Activated T-cell treated with anti-CD3 and anti-CD28 coated beads, Interleukin-2, amount 50 U/mL, for 4 hours (primary cell): ENCODE results near the gene NUMB. TPM values are rescaled to one million over a fixed set of nuclear protein-coding genes. Genes with fewer than 3 reads are reported as not detected.

Experiments used
- ATAC-seq, 2 donors: fragments of 200-7000 bp; cut with Tn5 transposase; one replicate each; pipeline ENCODE4 v1.10.0; 2021
- DNase-seq: peaks from one replicate; pipeline ENCODE4 v3.0.0-alpha.2; 2020
- H3K27me3 Mint-ChIP-seq: one replicate; pipeline ENCODE4 v1.8.0; 2021; ENCODE audit warnings: low read depth, mixed read lengths
- H3K36me3 Mint-ChIP-seq: one replicate; pipeline ENCODE4 v1.8.0; 2022; ENCODE audit warnings: mixed read lengths; ENCODE audit not compliant: insufficient read depth
- H3K4me1 Mint-ChIP-seq: one replicate; pipeline ENCODE4 v1.8.0; 2021; ENCODE audit warnings: low read depth, mixed read lengths
- H3K4me3 Mint-ChIP-seq: one replicate; pipeline ENCODE4 v1.8.0; 2021; ENCODE audit warnings: mild to moderate bottlenecking, moderate library complexity, mixed read lengths
- H3K9me3 Mint-ChIP-seq: one replicate; pipeline ENCODE4 v1.8.0; 2021; ENCODE audit warnings: mixed read lengths
- total RNA-seq, 3 donors: library from RNA; stranded (reverse); gene quantifications; one replicate each; pipeline ENCODE4 v1.2.1, GENCODE V29; 2021

Gene NUMB
- total RNA-seq, 3 donors from 2014 or later: 32.6 to 42.8 (median 36.5) TPM

DNA sequence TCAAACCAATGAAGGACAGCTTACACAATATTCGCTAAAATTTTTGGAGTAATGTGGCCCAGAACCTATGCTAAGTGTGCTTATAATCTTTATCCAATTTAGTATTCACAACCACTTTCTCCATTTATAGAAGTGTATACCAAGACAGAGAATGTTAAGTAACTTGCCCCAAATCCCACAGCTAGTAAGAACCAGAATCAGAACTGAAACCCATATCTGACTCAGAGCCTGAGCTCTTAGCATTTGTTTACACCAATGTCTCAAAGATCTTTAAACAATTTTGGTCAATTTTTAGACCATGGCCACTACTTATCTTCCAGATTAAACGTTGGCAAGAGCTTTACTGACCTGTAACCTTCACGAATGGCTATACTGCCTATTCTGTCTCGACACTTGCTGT is 168.1 kb downstream of the NUMB start:
- no peaks in the 10 kb centered on the region for H3K9me3 Mint-ChIP-seq
- H3K4me3 Mint-ChIP-seq: no peak overlapping the region
- peaks cover 27% of the 10 kb centered on the region for H3K36me3 Mint-ChIP-seq
- H3K27me3 Mint-ChIP-seq: no peaks in the 10 kb centered on the region
- ATAC-seq: peak; percentile 80 to 82
- no peak for DNase-seq
- peaks cover 24% of the 10 kb centered on the region for H3K4me1 Mint-ChIP-seq

DNA sequence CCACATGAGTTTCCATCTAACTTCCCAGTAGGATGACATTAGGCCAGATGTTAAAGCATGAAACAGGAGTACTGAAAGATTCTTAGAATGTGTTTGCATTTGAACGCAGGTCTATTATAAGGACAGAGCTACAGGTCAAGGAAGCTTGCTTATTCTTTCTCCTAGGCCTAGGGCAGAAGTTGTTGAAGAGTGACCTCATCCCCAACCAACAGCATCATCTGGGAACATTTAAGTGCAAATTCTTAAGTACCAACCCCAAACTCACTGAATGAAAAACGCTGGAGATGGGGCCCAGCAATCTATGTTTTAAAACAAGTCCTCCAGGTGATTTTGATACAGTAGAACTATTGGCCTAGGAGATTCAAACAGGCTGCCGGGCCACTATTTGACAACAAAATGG is 168.6 kb downstream of the NUMB start:
- ATAC-seq (no peak), DNase-seq (no peak)
- no peak overlapping the region for H3K4me3 Mint-ChIP-seq
- no peaks in the 10 kb centered on the region for H3K9me3 Mint-ChIP-seq
- H3K27me3 Mint-ChIP-seq: no peaks in the 10 kb centered on the region
- H3K4me1 Mint-ChIP-seq: peaks cover 24% of the 10 kb centered on the region
- H3K36me3 Mint-ChIP-seq: peaks cover 27% of the 10 kb centered on the region

DNA sequence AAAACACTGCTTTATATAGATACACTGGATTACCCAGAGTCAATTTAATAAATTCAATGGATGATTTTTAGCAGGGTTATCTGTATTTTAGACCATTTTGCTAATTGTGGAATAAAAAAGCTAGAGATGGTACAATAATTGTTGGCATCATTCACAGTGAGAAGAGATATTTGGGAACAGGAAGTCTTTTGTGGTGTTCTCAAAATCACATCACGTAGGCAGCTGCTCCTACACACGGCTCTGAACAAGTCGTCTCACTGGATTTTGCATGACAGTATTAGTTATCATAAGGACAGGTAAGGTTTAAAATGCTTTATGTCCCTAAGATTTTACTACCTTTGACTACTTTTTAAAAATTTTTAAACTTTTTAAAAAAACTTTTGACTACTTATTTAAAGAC is 169.0 kb downstream of the NUMB start:
- H3K4me1 Mint-ChIP-seq: peaks cover 24% of the 10 kb centered on the region
- no peaks in the 10 kb centered on the region for H3K9me3 Mint-ChIP-seq
- DNase-seq (no peak), ATAC-seq (no peak)
- H3K36me3 Mint-ChIP-seq: peaks cover 27% of the 10 kb centered on the region
- no peak overlapping the region for H3K4me3 Mint-ChIP-seq
- no peaks in the 10 kb centered on the region for H3K27me3 Mint-ChIP-seq

DNA sequence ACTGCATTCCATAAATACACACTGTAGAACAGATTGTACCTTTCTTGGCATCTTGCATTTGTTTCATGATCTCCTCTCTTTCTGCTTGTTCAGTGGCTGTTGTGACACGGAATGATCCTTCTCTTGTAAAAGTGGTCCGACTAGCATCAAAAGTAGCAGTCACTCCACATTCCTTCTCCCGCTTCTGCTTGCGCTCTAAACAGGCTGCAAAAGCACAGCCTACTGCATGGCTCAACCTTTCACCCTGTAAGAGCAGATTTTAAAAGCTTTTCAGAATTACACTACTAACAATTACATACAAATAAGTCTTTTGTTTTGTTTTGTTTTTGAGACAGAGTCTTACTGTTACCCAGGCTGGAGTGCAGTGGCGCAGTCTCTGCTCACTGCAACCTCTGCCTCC is 171.3 kb downstream of the NUMB start:
- no peaks in the 10 kb centered on the region for H3K27me3 Mint-ChIP-seq
- H3K36me3 Mint-ChIP-seq: peaks cover 30% of the 10 kb centered on the region
- H3K9me3 Mint-ChIP-seq: no peaks in the 10 kb centered on the region
- ATAC-seq (no peak), DNase-seq (no peak)
- no peak overlapping the region for H3K4me3 Mint-ChIP-seq
- H3K4me1 Mint-ChIP-seq: peaks cover 24% of the 10 kb centered on the region

DNA sequence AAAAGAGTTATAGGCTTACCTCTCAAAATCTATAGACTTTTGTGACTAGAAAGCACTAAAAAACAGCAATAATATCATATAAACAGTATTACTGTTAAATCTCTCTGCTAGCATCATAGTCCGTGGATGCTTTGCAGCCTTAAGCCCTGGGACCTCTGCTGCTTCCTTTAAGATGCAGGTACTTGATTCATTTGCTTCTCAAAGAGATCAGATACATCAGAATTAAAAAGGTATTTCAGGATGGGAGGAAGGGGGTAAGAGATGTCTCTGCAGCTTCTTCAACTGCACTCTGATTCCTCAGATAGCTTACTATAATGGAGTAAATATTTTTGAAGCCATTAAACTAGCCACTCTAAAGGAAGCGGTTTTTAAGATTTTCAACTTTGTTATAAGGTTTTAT is 171.7 kb downstream of the NUMB start:
- no peaks in the 10 kb centered on the region for H3K27me3 Mint-ChIP-seq
- no peak overlapping the region for H3K4me3 Mint-ChIP-seq
- ATAC-seq: no peak
- H3K9me3 Mint-ChIP-seq: no peaks in the 10 kb centered on the region
- DNase-seq: no peak
- H3K36me3 Mint-ChIP-seq: peaks cover 30% of the 10 kb centered on the region
- H3K4me1 Mint-ChIP-seq: peaks cover 20% of the 10 kb centered on the region

DNA sequence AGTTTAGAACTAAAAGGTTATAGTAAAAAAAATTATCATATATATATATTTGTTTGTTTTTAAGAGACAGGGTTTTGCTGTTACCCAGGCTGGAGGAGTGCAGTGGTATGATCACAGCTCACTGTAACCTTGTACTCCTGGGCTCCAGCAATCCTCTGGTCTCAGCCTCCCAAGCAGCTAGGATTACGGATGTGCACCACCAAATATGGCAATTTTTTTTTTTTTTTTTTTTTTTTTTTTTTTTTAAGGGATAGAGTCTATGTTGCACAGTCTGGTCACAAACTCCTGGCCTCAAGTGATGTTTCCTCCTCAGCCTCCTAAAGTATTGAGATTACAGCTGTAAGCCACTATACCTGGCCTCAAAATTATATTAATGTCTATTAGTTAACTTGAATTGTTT is 172.4 kb downstream of the NUMB start:
- no peaks in the 10 kb centered on the region for H3K27me3 Mint-ChIP-seq
- no peak overlapping the region for H3K4me3 Mint-ChIP-seq
- ATAC-seq: no peak
- H3K9me3 Mint-ChIP-seq: no peaks in the 10 kb centered on the region
- H3K4me1 Mint-ChIP-seq: peaks cover 20% of the 10 kb centered on the region
- peaks cover 30% of the 10 kb centered on the region for H3K36me3 Mint-ChIP-seq
- no peak for DNase-seq

DNA sequence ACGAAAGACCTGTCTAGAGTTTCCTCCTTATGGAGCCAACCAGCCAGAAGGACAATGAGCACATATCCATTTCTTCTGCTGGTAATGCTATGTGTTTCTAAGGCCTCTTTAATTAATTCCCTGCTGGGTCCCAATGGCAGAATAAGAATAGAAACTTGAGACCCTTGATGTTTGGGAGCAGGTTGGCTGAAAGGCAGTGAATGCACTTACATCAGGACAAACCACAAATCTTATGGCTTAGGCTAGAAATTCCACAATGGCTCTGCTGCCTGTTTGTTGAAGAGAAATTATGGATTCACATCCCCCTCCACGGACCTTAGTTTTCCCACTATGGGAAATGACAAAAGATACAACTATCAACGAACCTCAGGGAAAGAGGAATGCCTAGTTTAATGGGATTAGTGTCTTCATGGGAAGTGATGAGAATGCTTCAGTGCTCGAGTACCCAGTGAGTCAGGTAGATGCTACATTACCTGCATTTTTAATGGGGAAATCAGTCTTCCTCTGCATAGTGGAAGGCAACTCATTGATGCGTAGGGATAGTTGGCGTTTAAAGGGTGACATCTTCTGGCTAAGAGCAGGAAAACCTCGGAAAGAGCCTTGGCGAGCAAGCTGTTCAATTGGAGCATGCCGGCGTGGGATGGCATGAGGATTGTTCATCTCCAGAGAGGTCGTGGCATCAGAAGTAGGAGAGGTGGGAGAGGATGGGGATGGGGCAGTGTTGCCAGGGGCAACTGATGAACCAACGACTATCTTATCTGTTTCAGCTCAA is 174.6 kb downstream of the NUMB start:
- Mint-ChIP-seq H3K9me3 (no peaks in the 10 kb centered on the region), H3K36me3 (peaks cover 37% of the 10 kb centered on the region), H3K4me1 (peaks cover 2% of the 10 kb centered on the region), H3K27me3 (no peaks in the 10 kb centered on the region), H3K4me3 (no peak overlapping the region)
- no peak for ATAC-seq
- no peak for DNase-seq

DNA sequence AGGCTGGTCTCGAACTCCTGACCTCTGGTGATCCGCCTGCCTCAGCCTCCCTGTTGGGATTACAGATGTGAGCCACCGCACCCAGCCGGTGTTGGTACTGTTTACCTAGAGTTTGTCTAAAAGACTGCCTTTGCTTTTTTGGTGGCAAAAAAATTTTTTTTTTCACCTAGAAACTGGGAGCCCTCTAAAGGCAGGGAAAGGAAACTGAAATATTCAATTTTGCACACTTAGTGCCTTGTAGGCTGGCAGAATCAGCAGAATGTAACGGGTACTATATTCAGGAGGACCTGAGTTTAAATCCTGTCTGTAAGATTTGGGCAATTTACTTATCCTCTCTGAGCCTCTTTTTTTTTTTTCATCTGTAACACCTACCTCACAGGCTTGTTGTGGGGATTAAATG is 177.4 kb downstream of the NUMB start:
- H3K27me3 Mint-ChIP-seq: no peaks in the 10 kb centered on the region
- peaks cover 43% of the 10 kb centered on the region for H3K36me3 Mint-ChIP-seq
- no peak for ATAC-seq
- no peak for DNase-seq
- peaks cover 2% of the 10 kb centered on the region for H3K4me1 Mint-ChIP-seq
- H3K9me3 Mint-ChIP-seq: no peaks in the 10 kb centered on the region
- H3K4me3 Mint-ChIP-seq: no peak overlapping the region

DNA sequence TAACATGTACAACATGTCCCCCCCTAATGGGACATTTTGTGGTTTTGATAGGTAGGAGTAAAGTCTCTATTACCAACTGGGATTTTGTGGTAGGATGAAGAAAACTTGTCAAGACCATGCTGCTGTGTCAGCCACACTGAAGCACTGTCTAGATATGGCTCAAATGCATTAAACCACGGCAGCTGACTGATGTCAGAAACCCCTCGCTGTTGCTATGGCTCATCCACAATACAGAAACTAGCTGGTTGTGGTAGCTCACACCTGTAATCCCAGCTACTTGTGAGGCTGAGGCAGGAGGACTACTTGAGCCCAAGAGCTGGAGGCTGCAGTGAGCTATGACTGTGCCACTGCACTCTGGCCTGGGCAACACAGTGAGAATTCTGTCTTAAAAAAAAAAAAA is 181.0 kb downstream of the NUMB start:
- Mint-ChIP-seq H3K9me3 (no peaks in the 10 kb centered on the region), H3K4me1 (no peaks in the 10 kb centered on the region), H3K36me3 (peaks cover 35% of the 10 kb centered on the region), H3K27me3 (no peaks in the 10 kb centered on the region), H3K4me3 (no peak overlapping the region)
- DNase-seq (no peak), ATAC-seq (no peak)

DNA sequence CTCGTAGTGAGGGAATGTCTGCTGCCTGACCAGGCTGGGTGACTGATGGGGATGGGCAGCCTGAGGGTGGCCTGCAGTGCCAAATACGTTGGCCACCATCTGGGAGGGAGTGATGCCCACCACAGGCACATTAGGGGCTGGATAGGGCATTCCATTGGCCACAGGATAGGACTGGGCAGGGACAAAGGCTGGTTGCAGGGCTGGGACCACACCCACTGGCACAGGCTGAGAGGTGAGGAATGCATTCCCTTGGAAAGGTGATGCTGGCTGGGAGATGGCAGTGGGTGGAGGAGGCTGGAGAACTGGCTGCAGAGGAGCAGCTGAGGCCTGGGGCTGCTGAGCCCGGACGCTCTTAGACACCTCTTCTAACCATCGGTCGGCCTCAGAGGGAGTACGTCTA is 181.5 kb downstream of the NUMB start:
- ATAC-seq (no peak), DNase-seq (no peak)
- Mint-ChIP-seq H3K36me3 (peaks cover 31% of the 10 kb centered on the region), H3K4me1 (no peaks in the 10 kb centered on the region), H3K4me3 (no peak overlapping the region), H3K27me3 (no peaks in the 10 kb centered on the region), H3K9me3 (no peaks in the 10 kb centered on the region)

DNA sequence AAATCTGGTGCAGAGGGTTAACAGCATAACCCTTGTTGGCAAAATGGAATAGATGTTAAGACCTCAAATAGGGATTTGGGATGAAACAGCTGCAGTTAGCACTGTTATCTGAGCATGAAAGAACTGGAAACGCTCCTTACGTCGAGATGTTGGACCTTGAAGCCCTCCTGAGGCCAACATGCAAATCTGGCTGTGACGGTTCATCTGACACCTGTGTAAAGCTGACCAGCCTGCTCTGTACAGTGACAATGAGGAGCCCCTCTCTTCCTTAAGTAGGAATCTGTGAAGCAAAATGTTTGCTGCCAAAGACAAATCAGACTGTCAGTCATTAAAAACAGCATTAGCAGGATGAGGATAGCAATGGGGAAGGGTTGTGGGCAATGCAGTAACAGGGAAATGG is 184.5 kb downstream of the NUMB start:
- DNase-seq (no peak), ATAC-seq (no peak)
- H3K9me3 Mint-ChIP-seq: no peaks in the 10 kb centered on the region
- H3K4me3 Mint-ChIP-seq: no peak overlapping the region
- peaks cover 13% of the 10 kb centered on the region for H3K4me1 Mint-ChIP-seq
- peaks cover 20% of the 10 kb centered on the region for H3K36me3 Mint-ChIP-seq
- peaks cover 2% of the 10 kb centered on the region for H3K27me3 Mint-ChIP-seq

DNA sequence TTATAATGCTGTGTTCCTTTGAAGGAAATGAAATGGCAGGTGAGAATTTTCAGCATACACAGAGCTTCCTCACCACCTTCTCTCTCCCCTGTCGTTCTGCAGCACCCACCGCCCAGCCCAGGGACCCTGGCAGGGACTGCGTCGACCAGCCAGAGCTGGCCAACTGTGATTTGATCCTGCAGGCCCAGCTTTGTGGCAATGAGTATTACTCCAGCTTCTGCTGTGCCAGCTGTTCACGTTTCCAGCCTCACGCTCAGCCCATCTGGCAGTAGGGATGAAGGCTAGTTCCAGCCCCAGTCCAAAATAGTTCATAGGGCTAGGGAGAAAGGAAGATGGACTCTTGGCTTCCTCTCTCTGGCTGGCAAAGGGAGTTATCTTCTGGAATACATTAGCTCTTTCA is 186.0 kb downstream of the NUMB start:
- no peak for ATAC-seq
- H3K4me1 Mint-ChIP-seq: peaks cover 13% of the 10 kb centered on the region
- H3K36me3 Mint-ChIP-seq: peaks cover 20% of the 10 kb centered on the region
- DNase-seq: no peak
- H3K9me3 Mint-ChIP-seq: no peaks in the 10 kb centered on the region
- no peak overlapping the region for H3K4me3 Mint-ChIP-seq
- peaks cover 2% of the 10 kb centered on the region for H3K27me3 Mint-ChIP-seq

DNA sequence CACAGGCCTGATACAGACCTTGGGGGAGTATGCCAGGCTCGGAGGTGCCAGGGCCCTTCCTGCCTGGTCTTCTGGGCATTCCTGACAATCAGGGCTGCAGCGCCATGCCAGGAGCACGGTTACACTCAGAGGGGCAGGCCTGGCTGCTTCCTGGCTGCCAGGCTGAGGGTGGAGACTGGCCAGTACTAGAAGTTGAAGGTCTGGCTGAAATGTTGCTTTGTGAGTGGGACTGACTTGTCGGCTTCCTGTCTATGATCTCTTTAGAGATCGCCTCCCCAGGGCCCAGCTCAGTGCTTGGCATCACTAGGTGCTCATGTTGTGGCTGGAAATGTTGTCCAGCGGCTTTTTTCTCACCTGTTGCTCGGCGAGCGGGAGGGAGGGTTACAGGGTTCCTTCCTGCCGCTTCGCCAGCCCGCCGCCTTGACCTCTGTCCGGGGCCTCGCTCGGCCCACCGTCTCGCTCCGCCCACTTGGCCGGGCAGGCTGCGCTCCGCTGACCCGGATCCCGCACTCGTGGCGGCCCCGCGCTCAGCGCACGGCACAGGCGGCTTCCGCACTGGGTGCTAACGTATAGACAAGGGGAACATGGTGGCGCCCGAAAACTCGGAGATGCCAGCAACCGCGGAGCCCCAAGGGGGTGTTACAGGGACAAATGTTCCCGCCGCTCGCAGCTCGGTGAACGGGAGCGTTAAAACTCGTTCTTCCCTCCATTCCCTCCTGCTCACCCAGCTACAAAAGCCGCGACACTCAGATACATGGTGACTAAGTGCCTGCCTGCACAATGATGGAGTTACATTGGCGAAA is 188.4 kb downstream of the NUMB start:
- ATAC-seq: peak; percentile 38 to 53
- peaks cover 13% of the 10 kb centered on the region for H3K4me1 Mint-ChIP-seq
- no peaks in the 10 kb centered on the region for H3K9me3 Mint-ChIP-seq
- peaks cover 2% of the 10 kb centered on the region for H3K27me3 Mint-ChIP-seq
- H3K36me3 Mint-ChIP-seq: peaks cover 9% of the 10 kb centered on the region
- DNase-seq: no peak
- H3K4me3 Mint-ChIP-seq: peak overlapping the region; percentile 57

DNA sequence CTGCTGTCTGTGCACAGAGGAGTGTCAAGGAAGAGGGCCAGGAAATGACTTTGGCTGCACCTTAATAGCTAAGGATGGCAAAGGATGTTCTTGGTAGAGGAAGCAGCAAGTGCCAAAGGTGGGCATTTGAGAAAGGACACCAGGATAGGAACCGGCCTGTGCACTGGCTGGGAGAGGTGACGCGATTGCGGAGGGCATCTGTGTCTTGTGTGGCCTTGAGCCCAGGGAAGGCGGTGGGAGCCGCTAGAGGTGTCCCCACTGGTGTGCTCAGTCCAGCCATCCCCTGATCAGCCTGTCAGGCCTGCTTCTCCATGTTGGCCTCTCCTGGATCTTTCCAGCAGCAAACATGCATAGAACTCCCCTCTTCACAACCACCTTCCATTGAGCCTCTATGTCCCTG is 190.9 kb downstream of the NUMB start:
- DNase-seq (no peak), ATAC-seq (no peak)
- peaks cover 13% of the 10 kb centered on the region for H3K4me1 Mint-ChIP-seq
- H3K27me3 Mint-ChIP-seq: peaks cover 11% of the 10 kb centered on the region
- H3K36me3 Mint-ChIP-seq: no peaks in the 10 kb centered on the region
- no peaks in the 10 kb centered on the region for H3K9me3 Mint-ChIP-seq
- H3K4me3 Mint-ChIP-seq: no peak overlapping the region

DNA sequence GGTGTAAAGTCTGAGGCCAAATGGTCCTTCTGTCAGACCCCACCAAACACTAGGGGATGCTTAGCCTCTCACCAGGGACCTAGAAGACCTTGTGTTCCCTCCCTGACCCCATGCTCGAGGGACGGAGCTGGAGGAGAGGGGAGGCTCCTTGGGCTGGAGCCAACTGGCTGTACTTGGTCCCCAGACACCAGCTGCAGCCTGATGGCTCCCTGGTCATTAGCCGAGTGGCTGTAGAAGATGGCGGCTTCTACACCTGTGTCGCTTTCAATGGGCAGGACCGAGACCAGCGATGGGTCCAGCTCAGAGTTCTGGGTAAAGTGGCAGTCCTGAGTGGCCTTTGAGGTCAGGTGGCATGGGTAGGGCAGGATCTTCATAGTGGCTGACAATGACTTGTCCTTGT is 192.0 kb downstream of the NUMB start:
- peaks cover 11% of the 10 kb centered on the region for H3K27me3 Mint-ChIP-seq
- no peak for ATAC-seq
- DNase-seq: no peak
- H3K4me3 Mint-ChIP-seq: no peak overlapping the region
- no peaks in the 10 kb centered on the region for H3K9me3 Mint-ChIP-seq
- peaks cover 13% of the 10 kb centered on the region for H3K4me1 Mint-ChIP-seq
- H3K36me3 Mint-ChIP-seq: no peaks in the 10 kb centered on the region
